ENCODE data around the gene ZP4.

- TF ChIP-seq ZFP36 (IDR thresholded peaks at IDR 0.05; ENCODE audit: low read depth, low read length, partially characterized antibody) (no peak), TFAM (CRISPR knock-in tag; conservative IDR thresholded peaks at IDR 0.05) (no peak), ZNF280B (CRISPR knock-in tag; IDR thresholded peaks at IDR 0.05) (no peak), ZNF324 (CRISPR knock-in tag; IDR thresholded peaks at IDR 0.05) (no peak)
Observed at GRCh38 chr1:237932816-237933215, 42.1 kb upstream of the ZP4 start.

Measured in K562 (cell line).